HL-60 (cell line): ENCODE data around the gene UNC5C.

Source experiments
- POLR2AphosphoS5 ChIP-seq: IDR thresholded peaks from 2 replicates; pipeline ENCODE4 v1.6.1; 2012; ENCODE audit warnings: low read depth
- TF ChIP-seq, protein P1 (sequence below): IDR thresholded peaks from one replicate; pipeline ENCODE4 v1.5.1; 2011; ENCODE audit warnings: low read length, control low read depth, inconsistent platforms; ENCODE audit not compliant: insufficient read depth
- TF ChIP-seq, protein P2 (sequence below): IDR thresholded peaks from 2 replicates; pipeline ENCODE4 v1.6.1; 2012; ENCODE audit warnings: low read depth; ENCODE audit not compliant: insufficient replicate concordance

DNA sequence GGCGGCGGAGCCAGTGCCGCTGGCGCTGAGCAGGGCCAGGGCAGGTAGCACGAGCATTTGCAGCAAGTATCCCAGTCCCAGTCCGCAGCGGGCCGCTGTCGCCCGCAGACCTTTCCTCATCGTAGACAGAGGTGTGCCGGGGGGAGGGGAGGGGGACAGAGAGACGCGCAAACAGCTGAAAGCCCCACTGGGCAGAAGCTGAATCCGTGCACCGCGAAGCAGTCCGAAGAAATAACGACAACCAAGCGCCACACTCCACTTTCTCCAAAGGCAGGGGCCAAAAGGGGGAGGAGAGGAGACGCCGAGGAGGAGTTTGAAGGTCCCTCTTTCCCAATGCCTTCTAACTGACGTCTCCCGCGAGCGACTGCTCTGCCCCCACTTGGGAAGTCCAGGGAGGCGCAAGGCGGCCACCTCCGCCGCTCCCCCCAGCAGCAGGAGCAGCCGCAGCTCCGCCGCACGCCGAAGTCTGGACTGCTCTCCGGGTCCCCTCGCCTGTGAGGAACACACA is at the start of gene UNC5C:
- TF ChIP-seq, protein P1, sequence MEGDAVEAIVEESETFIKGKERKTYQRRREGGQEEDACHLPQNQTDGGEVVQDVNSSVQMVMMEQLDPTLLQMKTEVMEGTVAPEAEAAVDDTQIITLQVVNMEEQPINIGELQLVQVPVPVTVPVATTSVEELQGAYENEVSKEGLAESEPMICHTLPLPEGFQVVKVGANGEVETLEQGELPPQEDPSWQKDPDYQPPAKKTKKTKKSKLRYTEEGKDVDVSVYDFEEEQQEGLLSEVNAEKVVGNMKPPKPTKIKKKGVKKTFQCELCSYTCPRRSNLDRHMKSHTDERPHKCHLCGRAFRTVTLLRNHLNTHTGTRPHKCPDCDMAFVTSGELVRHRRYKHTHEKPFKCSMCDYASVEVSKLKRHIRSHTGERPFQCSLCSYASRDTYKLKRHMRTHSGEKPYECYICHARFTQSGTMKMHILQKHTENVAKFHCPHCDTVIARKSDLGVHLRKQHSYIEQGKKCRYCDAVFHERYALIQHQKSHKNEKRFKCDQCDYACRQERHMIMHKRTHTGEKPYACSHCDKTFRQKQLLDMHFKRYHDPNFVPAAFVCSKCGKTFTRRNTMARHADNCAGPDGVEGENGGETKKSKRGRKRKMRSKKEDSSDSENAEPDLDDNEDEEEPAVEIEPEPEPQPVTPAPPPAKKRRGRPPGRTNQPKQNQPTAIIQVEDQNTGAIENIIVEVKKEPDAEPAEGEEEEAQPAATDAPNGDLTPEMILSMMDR = no peak
- no peak for TF ChIP-seq POLR2AphosphoS5
- TF ChIP-seq, protein P2, sequence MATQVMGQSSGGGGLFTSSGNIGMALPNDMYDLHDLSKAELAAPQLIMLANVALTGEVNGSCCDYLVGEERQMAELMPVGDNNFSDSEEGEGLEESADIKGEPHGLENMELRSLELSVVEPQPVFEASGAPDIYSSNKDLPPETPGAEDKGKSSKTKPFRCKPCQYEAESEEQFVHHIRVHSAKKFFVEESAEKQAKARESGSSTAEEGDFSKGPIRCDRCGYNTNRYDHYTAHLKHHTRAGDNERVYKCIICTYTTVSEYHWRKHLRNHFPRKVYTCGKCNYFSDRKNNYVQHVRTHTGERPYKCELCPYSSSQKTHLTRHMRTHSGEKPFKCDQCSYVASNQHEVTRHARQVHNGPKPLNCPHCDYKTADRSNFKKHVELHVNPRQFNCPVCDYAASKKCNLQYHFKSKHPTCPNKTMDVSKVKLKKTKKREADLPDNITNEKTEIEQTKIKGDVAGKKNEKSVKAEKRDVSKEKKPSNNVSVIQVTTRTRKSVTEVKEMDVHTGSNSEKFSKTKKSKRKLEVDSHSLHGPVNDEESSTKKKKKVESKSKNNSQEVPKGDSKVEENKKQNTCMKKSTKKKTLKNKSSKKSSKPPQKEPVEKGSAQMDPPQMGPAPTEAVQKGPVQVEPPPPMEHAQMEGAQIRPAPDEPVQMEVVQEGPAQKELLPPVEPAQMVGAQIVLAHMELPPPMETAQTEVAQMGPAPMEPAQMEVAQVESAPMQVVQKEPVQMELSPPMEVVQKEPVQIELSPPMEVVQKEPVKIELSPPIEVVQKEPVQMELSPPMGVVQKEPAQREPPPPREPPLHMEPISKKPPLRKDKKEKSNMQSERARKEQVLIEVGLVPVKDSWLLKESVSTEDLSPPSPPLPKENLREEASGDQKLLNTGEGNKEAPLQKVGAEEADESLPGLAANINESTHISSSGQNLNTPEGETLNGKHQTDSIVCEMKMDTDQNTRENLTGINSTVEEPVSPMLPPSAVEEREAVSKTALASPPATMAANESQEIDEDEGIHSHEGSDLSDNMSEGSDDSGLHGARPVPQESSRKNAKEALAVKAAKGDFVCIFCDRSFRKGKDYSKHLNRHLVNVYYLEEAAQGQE = no peak
